Jurkat, Clone E6-1 (cell line): ENCODE results near the gene TSPY4. TPM values are rescaled to one million over a fixed set of nuclear protein-coding genes. Genes with fewer than 3 reads are reported as not detected.
"Not testable (repeated sequence)": the region's sequence is repeated elsewhere in the genome, so short reads cannot be mapped to it uniquely, and the experiment has no call there.

Experiments used
- DNase-seq: peaks from one replicate; pipeline ENCODE4 v3.0.0-alpha.2; 2011; ENCODE audit warnings: low read depth, low spot score
- H3K4me3 ChIP-seq: 2 replicates; pipeline ENCODE4 v1.5.1; 2011; ENCODE audit warnings: mild to moderate bottlenecking, low read length, control low read depth, moderate library complexity
- polyA plus RNA-seq: library from polyadenylated mRNA; unstranded; fragments of >200 nt; gene quantifications from one replicate; pipeline ENCODE4 v1.2.1, GENCODE V29; 2012; ENCODE audit warnings: missing spikeins; ENCODE audit not compliant: insufficient read length, insufficient read depth

The TSPY4 gene
- not detected for polyA plus RNA-seq

- not testable (repeated sequence) for H3K4me3 ChIP-seq, DNase-seq
Measured at GRCh38 chrY:9337164-9337563, at the start of gene TSPY4. TSS of gene TSPY4 (plus strand) at chrY:9337464. CDS start at chrY:9337510, 46 bp downstream.

GRCh38 chrY:9320996-9321395, 16.3 kb upstream of the TSPY4 start:
- DNase-seq = no peak
- no peak overlapping the region for H3K4me3 ChIP-seq

GRCh38 chrY:9357497-9357896, 20.2 kb downstream of the TSPY4 start, which contains the start of gene TSPY8:
TSS of gene TSPY8 (plus strand) at chrY:9357797. CDS start at chrY:9357843, 46 bp downstream.
- not testable (repeated sequence) for H3K4me3 ChIP-seq, DNase-seq
